NK-92 (cell line): ENCODE data around the gene PTPA.
"Not testable (repeated sequence)": the region's sequence is repeated elsewhere in the genome, so short reads cannot be mapped to it uniquely, and the experiment has no call there.

Experiments
- DNase-seq: peaks from one replicate; lab custom pipeline; 2025; ENCODE audit not compliant: unreplicated experiment; lab: John Stamatoyannopoulos, UW

PTPA gene

DNA sequence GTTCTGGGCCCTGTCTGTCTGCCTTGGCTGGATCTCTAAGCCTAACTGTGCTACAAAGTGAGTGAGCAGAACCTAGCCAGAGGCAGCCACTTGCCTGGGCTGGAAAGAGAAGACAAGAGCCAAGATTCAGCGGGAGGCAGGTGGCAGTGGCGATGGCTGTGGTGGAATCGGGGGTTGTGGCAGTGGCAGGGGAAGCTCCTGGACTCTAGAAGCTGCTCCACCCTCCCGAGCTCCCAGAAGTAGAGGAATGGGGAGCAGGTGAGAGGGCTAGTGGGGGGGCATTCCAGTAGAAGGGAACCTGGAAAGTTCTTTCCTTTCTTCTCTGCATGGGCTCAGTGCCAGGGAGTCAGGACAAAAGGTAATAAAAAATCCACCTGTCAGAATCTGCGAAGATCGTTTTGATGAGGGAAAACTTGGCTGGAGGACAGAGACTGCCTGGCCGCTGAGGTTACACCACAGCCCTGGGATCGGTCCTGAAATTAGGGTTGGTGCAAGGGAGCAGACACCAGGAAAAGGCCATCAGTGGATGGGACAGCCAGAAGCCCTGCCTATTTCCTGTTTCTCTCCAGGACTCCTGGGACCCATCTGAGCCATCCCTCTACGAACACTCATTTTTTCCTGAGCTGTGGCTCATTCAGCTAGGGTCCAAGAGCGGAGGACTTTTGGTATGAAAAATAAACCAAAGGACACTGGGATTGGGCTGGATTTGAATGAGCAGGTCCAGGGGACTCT is 2.2 kb upstream of the PTPA start:
- no peak for DNase-seq

DNA sequence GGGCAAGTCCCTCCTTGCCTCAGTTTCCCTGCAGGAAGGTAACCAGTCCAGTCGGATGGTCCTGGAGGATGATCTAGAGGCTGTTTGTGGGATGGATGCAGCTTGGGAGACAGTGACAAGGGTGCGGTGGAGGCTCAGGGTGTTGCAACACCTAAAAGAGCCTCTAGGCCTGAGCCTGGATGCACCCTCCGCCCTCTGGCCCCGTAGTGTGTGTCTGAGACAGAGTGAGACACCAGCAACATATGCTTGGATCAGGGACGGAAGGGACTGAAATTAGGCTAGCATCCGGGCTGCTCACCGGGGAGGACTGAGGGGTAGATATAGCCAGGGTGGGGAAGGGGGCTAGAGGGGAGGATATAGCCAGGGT is 1.7 kb upstream of the PTPA start:
- DNase-seq, result no peak

DNA sequence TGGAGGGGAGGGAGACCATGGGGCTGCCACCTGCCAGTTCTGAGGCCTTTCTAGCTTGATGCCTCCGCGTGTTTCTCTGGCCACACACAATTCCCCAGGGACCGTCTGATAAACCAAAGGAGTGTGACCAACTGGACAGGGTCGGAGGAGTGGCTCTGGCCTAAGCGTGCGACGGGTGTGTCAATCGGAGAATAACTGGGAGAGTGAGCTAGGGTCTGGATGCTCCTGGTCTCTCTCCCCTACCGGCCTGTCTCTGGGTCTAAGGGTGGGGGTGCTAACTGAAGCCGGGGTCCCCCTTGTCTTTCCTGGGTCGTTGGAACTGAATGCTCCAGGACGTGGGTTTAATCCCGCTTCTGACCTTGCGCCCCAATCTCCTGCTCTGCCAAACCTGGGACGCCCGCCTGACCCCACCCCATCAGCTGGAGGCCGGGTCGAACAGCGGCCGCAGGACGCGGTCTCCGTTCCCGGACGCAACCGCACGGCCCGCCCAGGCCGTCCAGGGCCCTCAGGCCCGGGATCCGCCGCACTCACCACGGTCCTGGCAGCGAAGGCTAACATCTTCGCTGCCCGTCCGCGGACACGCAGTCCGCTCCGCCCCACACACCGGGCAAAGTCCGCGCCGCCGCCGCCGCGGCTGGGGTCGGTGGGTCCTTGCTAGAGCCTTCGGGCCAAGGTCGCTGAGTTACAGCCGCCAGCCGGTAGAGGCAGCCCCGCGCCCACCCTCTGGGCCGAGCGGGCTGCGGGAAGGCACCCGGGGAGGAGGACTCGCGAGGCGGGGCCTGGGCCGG is 1.1 kb upstream of the PTPA start:
- DNase-seq, result no peak

DNA sequence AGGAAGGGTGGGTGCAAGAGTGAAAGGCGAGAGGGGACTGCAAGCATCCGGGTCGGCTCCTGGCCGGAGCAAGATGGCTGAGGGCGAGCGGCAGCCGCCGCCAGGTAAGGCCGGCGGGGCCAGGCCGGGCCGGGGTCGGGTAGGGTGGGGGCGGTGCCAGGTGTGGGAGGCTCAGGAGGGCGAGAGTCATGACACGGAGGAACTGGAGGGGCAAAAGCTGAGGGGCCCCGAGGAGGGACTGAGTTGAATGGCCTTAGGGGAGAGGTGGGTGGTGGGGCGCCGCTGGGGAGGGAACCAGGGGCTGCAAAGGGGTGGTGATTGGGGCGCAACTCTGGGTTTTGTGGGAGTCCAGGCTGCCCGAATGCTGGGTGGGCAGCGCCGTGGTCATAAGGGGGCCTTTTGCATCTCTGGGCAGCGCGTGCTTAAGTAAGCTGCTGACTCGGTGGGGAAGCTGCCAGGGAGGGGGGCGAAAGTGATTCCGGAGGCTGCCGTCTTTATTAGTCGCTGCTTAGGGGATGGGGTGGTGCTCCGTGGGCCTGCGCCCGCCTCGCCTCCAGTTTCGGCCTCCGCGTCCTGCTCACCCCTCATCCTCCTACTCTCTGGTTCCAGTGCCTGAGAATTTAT is 425 bp downstream of the PTPA start:
- DNase-seq, result no peak

DNA sequence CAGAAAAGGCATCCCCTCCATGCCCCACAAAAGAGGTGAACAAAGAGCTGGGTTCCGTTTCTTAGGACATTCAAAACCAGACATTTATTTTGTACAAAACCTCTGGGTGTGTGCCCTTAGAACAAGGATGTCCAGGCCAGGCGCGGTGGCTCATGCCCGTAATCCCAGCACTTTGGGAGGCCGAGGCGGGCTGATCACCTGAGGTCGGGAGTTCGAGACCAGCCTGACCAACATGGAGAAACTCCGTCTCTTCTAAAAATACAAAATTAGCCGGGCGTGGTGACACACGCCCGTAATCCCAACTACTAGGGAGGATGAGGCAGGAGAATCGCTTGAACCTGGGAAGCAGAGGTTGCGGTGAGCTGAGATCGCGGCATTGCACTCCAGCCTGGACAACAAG is 1.3 kb downstream of the PTPA start:
- DNase-seq, result not testable (repeated sequence)

DNA sequence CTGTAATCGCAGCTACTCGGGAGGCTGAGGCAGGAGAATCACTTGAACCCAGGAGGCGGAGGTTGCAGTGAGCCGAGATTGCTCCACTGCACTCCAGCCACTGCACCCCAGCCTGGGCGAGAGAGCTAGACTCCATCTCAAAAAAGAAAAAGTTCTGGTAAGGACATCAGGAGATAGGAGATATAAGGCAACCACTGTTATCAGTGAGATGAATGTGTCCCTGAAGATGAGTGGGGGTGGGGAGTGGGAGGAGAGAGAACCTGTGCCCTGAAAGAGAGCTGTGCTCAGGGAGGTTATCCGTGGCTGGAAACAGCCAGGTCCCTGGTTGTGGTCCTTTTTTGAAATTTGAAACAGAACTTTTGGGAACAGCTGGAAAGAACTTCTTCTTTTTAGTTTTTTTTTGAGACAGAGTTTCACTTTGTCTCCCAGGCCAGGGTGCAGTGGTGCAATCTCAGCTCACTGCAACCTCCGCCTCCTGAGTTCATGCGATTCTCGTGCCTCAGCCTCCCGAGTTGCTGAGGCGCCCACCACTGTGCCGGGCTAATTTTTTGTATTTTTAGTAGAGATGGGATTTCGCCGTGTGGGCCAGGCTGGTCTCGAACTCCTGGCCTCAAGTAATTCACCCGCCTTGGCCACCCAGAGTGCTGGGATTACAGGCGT is 2.6 kb downstream of the PTPA start:
- no peak for DNase-seq

DNA sequence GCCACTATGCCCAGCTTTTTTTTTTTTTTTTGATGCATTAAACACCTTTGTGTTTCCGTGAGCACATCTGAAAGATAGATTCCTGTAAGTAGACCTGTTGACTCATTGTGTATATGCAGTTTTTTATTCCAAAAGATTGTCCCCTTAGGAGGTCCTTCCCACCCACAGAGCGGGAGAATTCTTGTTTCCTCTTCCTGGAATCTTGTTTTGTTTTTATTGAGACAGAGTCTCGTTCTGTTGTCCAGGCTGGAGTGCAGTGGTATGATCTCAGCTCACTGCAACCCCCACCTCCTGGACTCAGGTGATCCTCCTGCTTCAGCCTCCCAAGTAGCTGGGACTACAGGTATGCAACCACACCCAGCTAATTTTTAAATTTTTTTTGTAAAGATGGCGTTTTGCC is 7.6 kb downstream of the PTPA start:
- no peak for DNase-seq

DNA sequence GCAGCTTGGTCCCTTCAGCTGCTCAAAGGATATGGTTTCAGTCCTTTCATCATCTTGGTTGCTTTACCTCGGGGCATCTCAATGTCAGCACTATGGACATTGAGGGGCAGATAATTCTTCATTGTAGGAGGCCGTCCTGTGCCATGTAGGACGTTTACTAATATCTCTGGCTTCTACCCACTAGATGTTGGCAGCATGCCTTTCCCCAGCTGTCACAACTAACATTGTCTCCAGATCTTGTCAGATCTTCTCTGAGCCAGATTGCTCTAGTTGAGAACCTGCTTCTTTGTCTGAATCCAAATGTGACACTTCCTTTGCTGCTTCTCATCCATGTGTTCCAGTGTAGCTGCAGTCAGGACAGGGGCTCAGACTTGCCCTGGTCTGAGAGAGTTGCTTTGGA is 10.3 kb downstream of the PTPA start:
- DNase-seq, result no peak

DNA sequence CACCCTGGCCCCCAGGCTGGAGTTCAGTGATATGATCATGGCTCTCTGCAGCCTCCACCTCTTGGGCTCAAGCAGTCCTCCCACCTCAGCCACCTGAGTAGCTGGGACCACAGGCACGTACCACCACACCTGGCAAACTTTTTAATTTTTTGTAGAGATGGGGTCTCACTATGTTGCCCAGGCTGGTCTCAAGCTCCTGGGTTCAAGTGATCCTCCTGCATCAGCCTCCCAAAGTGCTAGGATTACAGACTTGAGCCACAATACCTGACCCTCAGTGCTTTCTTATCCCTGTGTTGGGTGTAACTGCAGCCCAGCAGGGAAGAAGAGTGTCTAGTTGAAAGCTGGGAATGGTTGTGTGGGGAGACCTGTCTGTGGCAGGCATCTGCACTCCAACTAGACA is 10.9 kb downstream of the PTPA start:
- no peak for DNase-seq

DNA sequence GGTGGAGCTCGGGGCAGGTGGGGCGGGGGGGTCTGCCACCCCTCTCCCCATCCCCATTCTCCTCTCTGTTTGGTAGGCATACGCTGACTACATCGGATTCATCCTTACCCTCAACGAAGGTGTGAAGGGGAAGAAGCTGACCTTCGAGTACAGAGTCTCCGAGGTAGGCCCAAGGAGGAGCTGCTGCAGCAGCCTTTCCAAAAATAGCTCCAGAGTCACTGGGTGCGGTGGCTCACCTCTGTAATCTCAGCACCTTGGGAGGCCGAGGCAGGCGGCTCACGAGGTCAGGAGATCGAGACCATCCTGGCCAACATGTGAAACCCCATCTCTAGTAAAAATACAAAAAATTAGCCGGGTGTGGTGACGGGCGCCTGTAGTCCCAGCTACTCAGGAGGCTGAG is 11.8 kb downstream of the PTPA start:
- not testable (repeated sequence) for DNase-seq

DNA sequence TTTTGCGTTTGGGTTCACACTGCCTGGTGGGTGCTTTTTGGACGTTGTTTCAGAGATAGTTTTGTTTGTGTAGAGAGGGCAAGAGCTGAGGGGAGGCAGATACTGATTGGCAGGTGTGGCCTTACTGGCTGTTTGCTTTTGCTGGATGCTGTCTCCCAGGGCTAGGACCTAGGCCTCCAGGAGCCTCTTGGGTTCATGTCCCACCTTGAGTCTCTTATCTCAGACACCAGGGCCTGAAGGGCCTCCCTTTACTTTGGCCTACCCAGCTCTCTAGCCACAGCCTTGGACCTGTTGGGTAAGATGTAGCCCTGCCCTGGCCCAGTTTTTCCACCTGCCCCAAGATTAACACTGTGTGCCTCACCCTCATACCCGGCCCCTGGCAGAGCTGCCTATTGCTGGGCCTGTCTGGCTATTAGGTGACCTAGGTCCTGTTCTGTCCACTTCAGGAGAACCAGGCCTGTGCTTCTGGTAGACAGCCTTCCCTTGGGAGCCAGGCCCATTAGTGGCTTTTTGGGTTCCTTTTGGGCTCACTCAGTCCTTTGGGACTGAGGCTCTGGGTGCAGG is 13.4 kb downstream of the PTPA start:
- no peak for DNase-seq

DNA sequence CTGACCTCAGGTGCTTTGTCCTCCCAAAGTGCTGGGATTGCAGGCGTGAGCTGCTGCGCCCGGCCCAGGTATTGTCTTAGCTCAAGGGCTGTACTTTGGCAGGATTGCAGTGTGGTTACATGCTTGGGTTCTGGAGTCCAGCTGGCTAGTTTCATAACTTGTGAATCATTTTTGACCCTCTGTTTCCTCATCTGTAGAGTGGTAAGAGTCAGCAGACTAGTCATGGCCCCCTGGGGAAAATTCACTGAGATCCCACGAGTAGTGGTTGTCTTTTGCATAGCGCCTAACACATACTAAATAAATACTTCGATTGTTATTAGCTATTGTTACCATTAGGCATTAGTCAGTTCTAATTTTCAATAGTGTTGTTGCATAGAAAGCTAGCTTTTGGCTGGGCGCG is 14.3 kb downstream of the PTPA start:
- no peak for DNase-seq

DNA sequence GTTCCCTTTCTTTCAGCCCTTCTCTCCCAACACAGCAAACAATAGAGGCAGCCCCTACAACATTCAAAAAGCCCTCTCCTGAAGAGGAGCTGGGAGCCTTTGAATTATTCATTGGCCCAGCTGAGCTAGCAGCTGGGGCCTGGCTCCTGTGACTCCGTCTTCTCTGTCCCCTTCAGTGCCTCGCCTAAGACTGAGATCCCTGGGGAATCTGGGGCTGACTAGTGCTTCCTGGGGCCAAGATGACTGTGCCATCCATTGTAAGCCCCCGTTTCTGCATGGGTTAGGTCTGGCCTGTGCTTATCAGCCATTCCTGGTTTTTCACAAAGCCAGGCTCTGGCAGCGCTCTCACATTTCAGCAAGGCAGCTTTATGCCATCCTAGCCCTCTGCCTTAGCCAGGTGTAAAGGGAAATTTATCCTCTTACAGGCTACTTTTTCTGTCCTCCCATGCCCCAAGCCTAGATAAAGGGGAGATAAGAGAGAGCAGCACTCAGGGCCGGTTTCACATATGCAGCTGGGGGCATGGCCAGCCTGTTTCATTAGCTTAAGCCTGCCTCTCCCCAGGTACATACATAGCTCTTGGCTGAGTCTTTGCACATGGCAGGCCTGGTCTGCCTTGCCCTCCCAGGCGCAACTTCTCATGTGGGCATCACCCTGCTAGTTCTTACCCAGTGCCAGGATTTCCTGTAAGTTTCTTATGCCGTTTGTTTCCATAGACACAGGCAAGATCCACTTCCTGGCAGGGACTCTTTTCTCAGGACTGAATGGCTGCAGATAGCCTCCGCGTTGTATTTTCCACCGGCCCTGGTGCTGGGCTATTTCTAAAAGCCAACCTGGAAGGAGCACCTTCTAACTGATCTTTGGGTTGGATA is 15.8 kb downstream of the PTPA start:
- no peak for DNase-seq

DNA sequence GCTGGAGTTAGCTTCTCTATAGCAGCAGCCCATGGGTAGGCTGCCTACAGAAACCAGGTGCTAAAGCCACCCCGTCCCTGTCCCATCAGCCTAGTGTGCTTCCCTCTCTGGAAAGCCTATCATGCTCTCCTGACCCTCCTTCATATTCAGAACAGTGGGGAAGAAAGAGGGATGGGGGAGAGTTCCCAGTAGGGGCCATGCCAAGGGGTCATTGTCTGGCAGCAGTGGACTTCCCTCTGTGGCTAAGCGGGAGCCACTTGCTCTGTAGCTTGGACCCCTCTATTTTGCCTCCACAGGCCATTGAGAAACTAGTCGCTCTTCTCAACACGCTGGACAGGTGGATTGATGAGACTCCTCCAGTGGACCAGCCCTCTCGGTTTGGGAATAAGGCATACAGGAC is 17.5 kb downstream of the PTPA start:
- DNase-seq, result no peak

DNA sequence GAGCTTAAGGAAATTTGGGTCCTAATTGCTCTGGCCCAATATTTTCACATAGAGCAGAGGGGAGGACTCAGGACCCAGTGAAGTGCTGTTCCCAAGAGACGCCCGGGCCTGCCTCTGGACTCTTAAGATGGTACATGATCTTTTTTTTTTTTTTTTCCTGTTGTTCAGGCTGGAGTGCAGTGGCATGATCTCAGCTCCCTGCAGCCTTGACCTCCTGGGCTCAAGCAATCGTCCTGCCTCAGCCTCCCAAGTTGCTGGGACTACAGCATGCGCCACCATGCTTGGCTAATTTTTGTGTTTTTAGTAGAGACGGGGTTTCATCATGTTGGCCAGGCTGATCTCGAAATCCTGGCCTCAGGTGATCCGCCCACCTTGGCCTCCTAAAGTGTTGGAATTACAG is 19.1 kb downstream of the PTPA start:
- not testable (repeated sequence) for DNase-seq

DNA sequence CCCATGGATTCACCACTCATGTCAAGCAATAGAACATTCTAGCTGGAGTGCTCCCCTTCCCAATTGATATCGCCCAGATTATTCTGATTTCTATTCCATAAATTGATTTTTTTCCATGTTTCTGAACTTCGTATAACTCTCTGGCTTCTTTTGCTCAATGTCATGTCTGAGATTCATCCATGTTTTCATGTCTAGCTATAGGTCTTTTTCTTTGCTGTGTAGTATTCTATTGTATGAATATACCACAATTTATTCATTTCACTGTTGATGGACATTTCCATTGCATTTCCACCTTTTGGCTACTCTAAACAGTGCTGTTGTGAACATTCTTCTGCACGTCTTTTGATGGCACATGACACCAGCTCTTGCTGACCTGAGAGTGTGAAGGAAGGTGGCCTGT is 19.6 kb downstream of the PTPA start:
- no peak for DNase-seq

DNA sequence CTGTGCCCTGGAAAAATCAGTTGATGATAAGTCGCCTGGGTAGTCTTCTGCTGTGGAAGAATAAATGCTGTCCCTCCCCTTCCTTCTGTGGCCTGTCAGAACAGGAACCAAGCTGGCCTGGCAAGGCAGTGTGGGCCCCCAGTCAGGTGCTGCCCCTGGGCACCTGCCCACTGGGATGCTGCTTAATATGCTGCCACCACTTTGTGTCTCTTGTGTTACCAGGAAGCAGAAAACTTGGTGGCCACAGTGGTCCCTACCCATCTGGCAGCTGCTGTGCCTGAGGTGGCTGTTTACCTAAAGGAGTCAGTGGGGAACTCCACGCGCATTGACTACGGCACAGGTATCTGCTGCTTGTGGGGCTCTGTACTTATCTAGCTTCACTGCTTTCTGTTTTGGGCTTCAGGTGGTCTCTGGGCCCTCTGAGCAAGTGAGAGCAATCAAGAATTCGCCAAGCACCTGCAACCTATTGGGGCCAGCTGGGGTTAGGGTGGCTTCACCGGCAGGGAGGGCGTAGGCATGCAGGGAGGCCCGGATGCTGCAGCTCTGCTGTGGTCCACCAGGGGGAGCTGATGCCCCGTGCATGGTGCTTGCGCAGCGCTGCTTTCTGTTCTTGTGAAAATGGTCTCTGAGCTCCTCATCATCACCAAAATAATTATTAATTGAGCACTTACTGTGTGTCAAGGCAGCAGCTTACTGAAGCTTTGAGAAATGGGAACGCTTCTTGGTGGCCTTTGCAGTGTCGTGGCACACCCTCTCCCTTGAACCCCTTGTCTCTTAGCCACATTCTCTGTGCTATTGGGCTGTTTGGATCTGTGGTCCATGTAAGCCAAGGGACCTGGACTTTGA is 20.3 kb downstream of the PTPA start:
- DNase-seq, result peak; percentile 16

DNA sequence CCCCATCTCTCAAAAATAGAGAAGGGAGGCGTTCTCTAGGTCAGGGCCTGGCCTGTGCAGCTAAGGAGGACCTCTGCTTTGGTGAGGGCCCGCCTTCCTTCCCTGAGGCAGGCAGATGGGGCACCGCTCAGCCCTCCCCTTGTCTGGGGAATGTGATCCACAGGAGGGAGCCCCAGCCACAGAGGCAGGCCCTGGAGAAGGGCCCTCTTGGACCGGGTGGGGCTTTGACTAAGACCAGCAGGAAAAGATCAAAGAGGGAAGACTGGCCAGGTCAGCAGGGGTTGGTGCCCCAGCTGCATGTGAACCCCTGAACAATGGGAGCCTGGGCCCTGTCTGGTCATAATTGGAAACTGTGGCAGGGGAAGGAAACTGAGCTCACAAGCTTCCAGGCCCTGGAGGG is 21.9 kb downstream of the PTPA start:
- DNase-seq, result no peak

DNA sequence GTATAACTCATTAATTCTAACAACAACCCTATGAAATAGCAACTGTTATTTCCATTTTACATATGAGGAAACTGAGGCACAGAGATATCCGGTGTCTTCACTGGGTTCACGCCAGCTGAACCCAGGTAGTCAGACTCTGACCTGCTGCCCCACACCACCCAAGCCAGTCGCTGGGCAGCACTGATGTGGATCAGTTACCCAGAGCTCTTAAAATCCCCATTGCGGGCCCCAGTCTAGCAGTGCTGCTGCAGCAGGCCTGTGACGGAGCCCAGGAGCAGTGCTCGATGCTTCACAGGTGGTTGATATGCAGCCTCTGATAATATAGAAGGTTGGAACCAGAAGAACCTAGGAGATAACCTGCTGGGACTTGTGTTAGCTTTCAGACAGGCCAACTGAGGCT is 24.3 kb downstream of the PTPA start:
- no peak for DNase-seq
